ENCODE results near the gene C2CD4B.

The C2CD4B gene

DNA sequence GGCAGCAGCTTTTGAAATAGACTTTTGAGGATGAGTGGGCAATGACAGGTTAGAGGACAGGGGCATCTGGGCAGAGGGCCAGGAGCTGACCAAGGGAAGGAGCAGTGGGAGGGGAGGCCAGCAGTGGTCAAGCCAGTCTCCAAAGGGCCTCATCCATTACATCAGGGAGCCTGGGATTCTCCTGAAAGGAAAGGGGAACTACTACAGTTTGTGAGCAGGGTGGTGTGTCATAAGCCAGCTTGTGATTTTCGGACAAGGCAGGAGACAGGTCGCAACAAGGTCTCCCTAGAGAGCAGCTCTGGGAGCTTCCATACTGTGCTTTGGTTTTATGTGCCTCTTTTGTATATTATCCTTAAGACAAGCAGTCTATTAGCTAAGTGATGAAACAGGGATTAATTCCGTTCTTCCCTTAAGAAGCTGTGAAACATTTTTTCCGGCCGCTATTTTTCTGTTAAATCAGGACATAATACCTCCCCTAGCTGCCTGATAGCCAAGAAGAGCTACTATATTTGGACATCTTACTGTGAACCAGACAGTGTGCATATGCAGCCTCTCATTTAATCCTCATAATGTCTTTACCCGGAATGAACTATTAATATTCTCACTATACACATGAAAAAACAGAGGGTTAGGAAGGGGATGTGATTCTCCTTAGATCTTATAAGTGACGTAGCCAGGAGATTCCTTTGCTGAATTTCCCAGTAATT lies 46.4 kb downstream of the C2CD4B start:
- no peak for DNase-seq (ENCODE audit: low read depth)

DNA sequence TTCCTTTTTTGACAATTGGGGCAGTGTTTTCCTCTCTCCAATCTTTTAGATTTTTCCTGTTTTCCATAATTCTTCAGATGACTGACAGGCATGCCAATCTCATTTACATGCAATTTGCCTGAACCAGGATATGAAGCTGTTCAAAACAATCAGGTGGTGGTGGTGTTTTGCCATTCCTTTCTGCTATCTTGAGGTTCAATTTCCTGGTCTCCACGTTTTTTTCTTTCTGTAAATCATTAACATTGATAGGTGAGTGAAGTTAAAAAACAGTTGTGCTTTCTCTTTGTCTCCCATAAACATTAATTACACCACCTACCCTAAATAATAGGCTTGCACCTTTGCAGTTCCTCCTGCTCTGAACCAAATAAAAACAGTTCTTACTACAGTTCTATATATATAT lies 49.2 kb downstream of the C2CD4B start:
- DNase-seq (ENCODE audit: low read depth) = no peak
